ENCODE results near the gene SLC22A17. TPM values are rescaled to one million over a fixed set of nuclear protein-coding genes. Genes with fewer than 3 reads are reported as not detected.
A peak's percentile ranks its signal among the peaks of the same experiment; 100 is the strongest.

Gene SLC22A17
- total and polyA plus RNA-seq, 2 of the 4 experiments (the other 2 are of a cell fraction): 6.6 to 36.0 TPM

DNA sequence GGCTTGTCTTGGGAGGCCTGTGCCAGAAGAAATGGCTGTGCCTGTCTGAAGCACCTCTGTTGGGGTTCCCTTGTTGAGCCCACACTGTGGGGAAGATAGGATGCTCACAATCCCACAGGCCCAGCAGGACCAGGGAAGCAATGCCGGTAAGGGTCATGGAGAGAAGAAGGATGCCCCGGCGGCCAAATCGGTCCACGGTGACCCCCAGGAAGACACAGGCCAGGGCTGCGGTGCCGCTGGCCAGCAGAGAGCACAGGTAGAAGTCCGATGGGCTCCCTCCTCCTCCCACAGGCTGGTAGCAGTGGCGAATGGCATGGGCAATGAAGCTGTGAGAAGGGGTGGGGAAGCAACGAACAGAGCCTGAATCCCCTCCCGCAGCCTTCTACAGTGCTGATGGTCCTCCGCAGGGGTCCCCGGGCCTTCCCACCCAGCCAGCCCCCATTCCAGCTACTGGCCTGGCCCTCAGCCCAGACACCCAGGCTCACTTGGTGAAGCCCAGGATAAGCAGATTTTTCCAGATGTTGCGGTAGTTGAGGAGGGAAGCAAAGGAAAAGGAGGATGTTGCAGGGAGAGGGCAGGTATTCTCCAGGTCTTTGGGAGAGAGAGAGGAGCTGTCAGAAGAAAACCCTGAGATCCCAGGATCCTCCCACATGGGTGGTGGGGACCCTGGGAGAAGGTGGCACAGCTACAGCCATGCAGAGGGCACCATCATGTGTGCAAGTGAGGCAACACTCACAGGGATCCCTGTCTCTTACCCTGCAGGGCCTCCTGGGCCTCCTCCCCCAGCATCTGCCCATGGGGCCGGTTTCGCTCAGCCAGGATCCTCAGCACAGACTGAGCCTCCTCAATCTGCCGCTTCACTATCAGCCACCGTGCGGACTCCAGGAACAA, 5.0 kb downstream of the SLC22A17 start:
- Histone ChIP-seq H2AFZ (replicated peaks; ENCODE audit: low read length, poor library complexity) (no peak overlapping the region), H3K36me3 (ENCODE audit: control insufficient read depth, insufficient read depth, low read length) (peaks cover 10% of the 10 kb centered on the region), H3K27ac (ENCODE audit: insufficient read depth, low read length) (no peak overlapping the region), H3K4me1 (ENCODE audit: control insufficient read depth, insufficient read depth, low read length) (peaks cover 3% of the 10 kb centered on the region; the same call in 1 of the 2 replicates), H3K14ac (replicated peaks; ENCODE audit: low read depth, low read length) (no peak overlapping the region), H3K79me1 (ENCODE audit: low read depth in 1 of 2, low read length in 2 of 2) (peaks cover 0 to 7% of the 10 kb centered on the region in 2 experiments; a peak in 3 of 4 replicates), H3K9me1 (ENCODE audit: insufficient read depth, low read length) (no peaks in the 10 kb centered on the region), H2AK9ac (replicated peaks; ENCODE audit: low read depth, low read length, poor library complexity) (no peak overlapping the region), H4K20me1 (ENCODE audit: insufficient read depth, low read length) (no peaks in the 10 kb centered on the region; the same call in 1 of the 2 replicates), H3K18ac (ENCODE audit: low read depth, low read length) (no peak overlapping the region), H3K27me3 (ENCODE audit: control insufficient read depth, insufficient read depth, low read length) (peaks cover 2% of the 10 kb centered on the region; the same call in 1 of the 2 replicates), H2BK5ac (ENCODE audit: low read depth, low read length, poor library complexity, severe bottlenecking) (no peak overlapping the region), H2BK20ac (ENCODE audit: low read depth, low read length) (no peak overlapping the region), H3K9ac (ENCODE audit: low read depth, low read length) (no peak overlapping the region), H3K4me2 (ENCODE audit: low read depth, low read length) (no peak overlapping the region), H3K4me3 (ENCODE audit: insufficient read depth, low read depth, low read length) (no peak overlapping the region), H4K91ac (ENCODE audit: insufficient read depth, low read depth, low read length) (no peak overlapping the region), H2AK5ac (ENCODE audit: low read depth, low read length) (no peak overlapping the region), H4K8ac (ENCODE audit: low read depth in 2 of 2, low read length in 2 of 2) (no peak overlapping the region), H3K23ac (ENCODE audit: low read depth, low read length) (no peak overlapping the region), H3K4ac (ENCODE audit: low read depth, low read length) (no peak overlapping the region), H2BK120ac (ENCODE audit: low read depth, low read length) (no peak overlapping the region), H2BK15ac (ENCODE audit: low read depth, low read length) (no peak overlapping the region), H4K5ac (ENCODE audit: low read depth, low read length) (no peak overlapping the region), H3K56ac (ENCODE audit: extremely low read depth, insufficient read depth, low read length) (no peak overlapping the region), H3K9me3 (ENCODE audit: control insufficient read depth, insufficient read depth, low read length) (no peaks in the 10 kb centered on the region)
- ATAC-seq (ENCODE audit: low read depth) (no peak), DNase-seq (no peak)
- dilution Hi-C loops (cut with HindIII; ENCODE audit: low sequenced_read_pairs, unreplicated experiment): no loop called here
- POLR2A ChIA-PET (ENCODE audit: unreplicated experiment): no interaction called here
- BruUV-seq (replicated peaks): TSS peak; percentile 26
- TF ChIP-seq POLR2A (IDR thresholded peaks at IDR 0.05; ENCODE audit: low read depth, low read length): no peak
- no peak for TF ChIP-seq ELK1 (IDR thresholded peaks at IDR 0.05; ENCODE audit: borderline replicate concordance, low read depth, low read length)
- no peak for TF ChIP-seq SMC3 (IDR thresholded peaks at IDR 0.05; ENCODE audit: low read depth, low read length)
- TF ChIP-seq MAFK (IDR thresholded peaks at IDR 0.05; ENCODE audit: low read depth, low read length): no peak
- TF ChIP-seq, protein P1, sequence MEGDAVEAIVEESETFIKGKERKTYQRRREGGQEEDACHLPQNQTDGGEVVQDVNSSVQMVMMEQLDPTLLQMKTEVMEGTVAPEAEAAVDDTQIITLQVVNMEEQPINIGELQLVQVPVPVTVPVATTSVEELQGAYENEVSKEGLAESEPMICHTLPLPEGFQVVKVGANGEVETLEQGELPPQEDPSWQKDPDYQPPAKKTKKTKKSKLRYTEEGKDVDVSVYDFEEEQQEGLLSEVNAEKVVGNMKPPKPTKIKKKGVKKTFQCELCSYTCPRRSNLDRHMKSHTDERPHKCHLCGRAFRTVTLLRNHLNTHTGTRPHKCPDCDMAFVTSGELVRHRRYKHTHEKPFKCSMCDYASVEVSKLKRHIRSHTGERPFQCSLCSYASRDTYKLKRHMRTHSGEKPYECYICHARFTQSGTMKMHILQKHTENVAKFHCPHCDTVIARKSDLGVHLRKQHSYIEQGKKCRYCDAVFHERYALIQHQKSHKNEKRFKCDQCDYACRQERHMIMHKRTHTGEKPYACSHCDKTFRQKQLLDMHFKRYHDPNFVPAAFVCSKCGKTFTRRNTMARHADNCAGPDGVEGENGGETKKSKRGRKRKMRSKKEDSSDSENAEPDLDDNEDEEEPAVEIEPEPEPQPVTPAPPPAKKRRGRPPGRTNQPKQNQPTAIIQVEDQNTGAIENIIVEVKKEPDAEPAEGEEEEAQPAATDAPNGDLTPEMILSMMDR (conservative IDR thresholded peaks at IDR 0.05; ENCODE audit: low read depth, low read length): no peak
- in situ Hi-C loops (cut with MboI; ENCODE audit: low sequenced_read_pairs): no loop called here
- CTCF ChIA-PET: interaction anchor here (0.5 kb wide), 1 partner anchor 10 kb away, joined by 3 read pairs; no protein-coding TSS in a partner anchor
- intact Hi-C loops (cut with micrococcal nuclease): no loop called here
- WGBS, 2 experiments (ENCODE audit: extremely low coverage in 2 of 2, insufficient read length in 1 of 2): 100% methylated on average over 5 of the region's 19 CpGs; no CpG with 5 or more reads in 1 of the 2 experiments
